Measurements from ENCODE around the gene PER3.
"Not testable (repeated sequence)": the region's sequence is repeated elsewhere in the genome, so short reads cannot be mapped to it uniquely, and the experiment has no call there.

PER3 gene

DNA sequence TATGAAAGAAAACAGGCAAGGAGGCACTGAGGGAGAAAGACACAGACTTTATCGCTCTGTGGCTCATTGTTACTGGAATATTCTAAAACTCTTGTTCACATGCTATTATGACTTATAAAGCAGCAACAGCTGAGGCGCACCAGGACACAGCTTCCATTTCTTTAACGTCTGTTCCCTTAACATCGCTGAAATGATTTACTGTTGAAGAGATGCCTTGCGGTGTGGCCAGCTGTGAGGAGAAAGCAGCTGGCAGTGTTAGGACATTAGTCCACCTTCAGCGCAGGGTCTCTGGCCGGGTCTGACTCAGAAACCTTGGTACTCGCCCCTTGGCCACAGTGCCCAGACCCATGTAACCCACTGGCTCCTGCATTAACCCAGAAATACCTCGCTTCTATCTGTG lies 3.1 kb upstream of the PER3 start:
- no peak for DNase-seq

DNA sequence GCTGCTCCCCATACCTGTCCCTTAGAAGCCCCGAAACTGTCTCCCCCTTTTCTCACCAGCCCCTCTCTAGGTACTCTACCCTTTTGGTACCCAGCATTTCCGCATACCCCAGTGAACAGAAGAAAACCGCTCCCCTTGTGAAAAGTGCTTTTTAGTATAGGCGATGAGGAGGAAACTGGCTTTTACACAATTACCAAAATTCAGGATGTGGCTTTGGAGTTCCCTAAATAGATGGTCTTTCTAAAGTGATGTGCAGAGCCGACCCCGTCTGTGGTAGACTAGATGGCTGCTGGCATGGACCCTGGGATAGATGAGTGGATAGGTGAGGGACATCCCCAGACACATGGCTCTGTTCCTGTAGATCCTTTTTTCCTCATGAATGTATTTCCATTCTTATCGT lies 2.6 kb upstream of the PER3 start:
- DNase-seq, result no peak

DNA sequence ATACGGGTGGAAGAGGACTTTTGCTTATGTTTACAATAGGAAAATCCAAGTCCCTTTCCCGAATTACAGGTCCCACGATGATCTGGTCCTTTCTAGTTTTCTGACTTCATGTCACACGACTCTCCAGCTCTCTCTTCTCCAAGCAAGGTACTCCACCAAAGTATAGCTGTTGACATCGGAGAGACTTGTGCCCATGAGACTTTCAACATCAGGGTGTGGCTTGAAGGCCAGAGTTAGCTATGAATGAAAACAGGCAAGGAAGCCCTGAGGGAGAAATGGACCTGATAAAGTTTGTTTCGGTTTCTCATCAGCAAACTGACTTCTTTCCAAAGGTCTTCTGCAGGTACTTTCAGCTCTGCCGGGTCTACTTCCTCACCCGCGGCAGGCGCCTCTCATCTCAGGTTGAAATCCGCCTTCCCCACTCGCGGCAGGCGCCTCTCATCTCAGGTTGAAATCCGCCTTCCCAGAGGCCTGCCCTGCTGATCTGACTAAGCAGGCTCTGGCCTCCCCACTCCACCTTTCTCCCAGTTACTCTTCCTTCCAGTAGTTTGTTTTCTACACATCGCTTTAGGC lies 2.1 kb upstream of the PER3 start:
- DNase-seq, result peak in 1 of 14 donors; percentile 6

DNA sequence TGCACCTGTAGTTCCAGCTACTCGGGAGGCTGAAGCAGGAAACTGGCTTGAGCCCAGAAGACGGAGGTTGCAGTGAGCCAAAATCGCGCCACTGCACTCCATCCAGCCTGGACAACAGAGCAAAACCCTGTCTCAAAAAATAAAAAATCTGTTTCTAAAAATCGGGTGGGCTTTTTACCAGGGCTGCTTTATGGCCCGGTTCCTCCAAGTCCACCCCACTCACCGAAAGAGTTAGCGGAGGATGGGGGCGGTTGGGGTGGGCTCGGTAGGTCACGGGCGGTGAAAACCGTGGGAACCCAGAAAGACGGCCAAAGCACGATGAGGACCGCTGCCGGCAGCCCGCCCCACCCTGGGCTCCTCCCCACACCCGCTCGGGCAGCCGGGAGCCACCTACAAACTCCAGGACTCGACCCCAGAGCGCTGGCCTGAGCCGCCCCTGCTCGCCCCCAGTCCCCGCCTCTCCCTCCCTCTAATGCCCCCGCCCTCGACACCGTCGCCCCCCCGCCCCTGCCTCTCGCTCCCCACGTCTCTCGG lies 846 bp upstream of the PER3 start:
- DNase-seq, result peak in 11 of 14 donors; percentile 48 to 87 (median 78)

DNA sequence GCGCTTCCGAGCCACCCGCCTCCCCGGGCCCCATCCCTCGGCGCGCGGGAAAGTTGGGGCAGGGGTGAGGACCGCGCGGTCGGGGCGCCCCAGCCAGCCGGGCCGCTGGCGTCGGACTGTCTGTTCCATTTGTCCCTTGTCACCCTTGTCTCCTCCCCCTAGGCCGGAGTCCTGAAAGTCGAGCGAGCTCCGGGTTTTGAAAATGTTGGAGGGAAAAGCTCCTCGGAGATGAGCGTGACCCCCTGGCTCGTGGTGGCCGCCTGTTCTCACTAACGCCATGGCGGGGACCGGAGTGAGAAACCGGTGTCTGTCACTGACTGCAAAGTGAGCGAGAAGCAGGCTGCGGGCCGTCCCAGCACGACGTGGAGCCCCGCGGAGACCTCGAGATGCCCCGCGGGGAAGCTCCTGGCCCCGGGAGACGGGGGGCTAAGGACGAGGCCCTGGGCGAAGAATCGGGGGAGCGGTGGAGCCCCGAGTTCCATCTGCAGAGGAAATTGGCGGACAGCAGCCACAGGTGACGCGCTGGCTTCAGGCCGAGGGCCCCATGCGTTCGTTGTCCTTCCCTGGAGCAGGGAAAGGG lies 491 bp downstream of the PER3 start:
- DNase-seq, result peak in 4 of 14 donors; percentile 23 to 49 (median 35)

DNA sequence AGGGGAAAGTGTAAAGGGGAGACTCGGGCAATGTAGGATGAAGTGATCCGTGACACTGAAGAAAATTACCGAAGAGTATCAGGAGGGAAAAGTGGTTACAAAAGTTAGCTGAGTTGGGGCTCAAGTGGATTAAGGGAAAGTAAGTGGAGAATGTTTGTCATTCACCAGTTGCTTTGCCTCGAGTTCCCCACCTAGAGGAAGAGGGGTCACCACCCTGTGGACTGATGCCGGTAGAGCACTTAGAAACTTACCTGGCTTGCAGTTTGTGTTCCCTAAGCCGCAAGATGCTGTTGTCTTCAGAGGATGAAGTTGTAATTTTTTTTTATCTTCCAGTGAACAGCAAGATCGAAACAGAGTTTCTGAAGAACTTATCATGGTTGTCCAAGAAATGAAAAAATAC lies 1.0 kb downstream of the PER3 start:
- DNase-seq, result no peak

DNA sequence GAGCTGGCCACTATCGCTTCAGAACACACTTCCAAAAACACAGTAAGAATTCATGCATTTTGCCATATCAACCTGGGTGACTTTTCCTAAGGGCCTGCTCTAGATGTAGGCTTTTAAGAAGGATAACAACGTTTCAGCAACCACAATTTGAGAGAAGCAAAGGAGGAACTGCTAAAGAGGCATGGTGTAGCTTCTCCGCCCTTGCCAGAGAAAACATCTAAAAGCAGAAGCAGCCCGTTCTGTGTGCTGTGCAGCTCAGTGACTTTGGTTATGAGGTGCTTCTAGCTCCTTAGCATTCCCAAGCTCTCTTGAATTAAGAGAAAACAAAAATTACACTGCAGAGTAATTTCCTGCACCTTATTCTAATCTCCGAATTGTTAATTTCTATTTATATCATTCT lies 2.7 kb downstream of the PER3 start:
- peak in 1 of 14 donors; percentile 15 for DNase-seq

DNA sequence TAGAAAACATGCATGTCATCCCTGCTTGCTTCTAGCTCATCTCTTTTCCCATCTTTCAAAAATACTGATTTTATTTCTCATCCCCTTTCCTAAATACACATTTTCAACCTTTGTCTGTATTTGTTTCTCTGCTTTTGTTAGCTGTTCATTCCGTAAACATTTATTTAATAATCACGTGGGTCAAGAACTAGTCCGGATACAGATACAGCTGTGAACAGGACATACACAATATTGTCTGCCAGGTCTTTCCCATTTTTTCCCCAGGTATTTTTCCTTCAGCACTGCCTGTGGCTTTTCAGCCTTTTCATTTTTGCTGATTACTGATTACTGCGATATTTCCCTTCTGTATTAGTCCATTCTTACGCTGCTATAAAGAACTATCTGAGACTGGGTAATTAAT lies 5.7 kb downstream of the PER3 start:
- DNase-seq, result no peak

DNA sequence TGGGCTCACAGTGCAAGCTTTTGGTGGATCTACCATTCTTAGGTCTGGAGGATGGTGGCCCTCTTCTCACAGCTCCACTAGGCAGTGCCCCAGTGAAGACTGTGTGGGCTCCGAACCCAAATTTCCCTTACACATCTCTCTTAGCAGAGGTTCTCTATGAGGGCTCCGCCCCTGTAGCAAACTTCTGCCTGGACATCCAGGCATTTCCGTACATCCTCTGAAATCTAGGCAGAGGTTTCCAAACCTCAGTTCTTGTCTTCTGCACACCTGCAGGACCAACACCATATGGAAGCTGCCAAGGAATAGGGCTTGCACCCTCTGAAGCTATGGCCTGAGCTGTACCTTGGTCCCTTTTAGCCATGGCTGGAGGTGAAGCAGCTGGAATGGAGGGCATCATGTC lies 6.9 kb downstream of the PER3 start:
- DNase-seq, result not testable (repeated sequence)

DNA sequence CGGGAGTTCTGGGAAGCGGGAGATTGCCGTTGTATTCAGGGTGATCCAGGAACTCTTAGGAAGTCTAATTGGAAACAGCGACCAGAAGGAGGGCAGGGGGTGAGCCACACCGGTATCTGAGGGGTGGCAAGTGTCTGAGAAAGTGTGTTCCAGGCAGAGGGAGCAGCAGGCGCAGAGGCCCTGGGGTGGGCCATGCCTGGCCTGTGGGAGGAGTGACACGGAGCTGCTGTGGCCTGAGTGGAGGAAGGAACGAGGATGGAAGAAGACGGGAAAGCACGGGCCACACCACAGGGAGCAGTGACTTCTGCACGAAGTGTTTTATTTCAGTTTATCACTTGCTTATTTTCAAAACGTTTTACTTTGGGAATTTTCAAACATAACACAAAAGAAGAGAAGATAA lies 11.3 kb downstream of the PER3 start:
- no peak for DNase-seq

DNA sequence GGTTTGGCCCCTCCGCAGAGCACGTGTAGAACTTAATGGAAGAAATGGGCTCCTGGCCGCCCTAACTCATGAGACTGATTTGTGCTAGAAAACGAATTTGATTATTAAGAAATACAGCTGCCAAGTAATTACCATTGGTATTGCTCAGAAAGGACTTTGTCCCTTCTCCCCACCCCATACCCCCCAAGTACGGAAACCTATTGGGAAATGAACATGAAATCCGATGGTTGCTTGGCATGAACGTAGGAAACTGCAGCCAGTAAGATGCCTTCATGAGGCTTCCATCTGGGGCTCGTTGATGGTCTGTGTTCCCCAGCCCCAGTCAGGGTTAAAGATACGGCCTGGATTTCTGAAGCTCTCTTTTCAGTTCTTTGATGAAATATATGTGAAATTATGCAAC lies 21.4 kb downstream of the PER3 start:
- no peak for DNase-seq

DNA sequence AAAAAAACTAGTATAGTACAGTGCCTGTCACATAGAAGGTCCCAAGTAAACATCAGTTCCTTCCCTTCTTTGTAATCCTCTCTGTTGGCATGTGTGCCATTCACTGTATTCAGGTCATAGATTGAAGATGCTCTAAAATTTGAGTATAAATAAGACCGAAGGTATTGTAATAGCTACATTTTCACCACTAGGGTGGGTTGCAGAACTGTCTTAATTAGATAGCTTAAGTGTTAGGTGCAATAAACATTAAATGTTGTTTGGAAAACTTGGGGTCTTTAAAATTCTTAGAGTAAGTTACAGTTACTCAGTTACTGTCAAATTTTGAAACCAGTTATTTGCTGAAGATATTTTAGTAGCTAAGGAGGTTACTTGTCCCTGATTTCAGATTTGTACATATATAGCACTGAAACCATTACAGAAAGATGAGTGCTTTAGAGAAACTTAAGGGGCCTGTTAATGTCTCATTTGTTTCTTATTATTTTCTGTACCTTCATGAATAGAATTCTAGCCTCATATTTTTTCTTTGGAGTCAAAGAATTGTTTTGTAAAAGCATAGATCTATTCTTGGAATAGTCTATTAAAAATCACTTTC lies 24.3 kb downstream of the PER3 start:
- peak in 1 of 14 donors; percentile 10 for DNase-seq

DNA sequence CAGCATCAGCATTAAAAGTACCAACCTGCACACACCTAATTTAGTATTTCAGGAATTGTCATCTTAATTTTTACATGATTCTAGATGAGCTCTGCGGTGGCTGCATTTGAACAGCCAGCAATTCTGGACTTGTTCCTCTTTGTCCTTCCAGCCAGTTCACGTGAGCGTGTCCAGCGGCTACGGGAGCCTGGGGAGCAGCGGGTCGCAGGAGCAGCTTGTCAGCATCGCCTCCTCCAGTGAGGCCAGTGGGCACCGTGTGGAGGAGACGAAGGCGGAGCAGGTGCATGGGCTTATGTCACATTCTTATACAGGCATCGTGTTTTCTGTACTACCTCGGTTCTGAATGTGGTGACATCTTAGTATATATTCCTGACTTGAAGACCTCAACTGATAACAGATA lies 25.7 kb downstream of the PER3 start:
- peak in 1 of 14 donors; percentile 15 for DNase-seq

DNA sequence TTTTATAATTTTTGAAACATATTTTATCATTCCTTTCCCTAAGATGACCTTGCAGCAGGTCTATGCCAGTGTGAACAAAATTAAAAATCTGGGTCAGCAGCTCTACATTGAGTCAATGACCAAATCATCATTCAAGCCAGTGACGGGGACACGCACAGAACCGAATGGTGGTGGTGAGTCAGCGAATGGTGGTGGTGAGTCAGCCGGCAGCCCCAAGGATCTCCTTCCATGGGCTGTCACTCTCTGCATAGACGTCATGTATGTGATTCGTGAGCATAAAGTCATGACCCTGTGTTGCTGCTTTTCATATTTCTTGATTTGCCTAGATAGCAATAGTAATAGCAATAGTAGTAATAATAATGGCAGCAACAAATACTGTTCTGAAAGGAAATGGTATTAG lies 26.3 kb downstream of the PER3 start:
- peak in 1 of 14 donors; percentile 9 for DNase-seq

DNA sequence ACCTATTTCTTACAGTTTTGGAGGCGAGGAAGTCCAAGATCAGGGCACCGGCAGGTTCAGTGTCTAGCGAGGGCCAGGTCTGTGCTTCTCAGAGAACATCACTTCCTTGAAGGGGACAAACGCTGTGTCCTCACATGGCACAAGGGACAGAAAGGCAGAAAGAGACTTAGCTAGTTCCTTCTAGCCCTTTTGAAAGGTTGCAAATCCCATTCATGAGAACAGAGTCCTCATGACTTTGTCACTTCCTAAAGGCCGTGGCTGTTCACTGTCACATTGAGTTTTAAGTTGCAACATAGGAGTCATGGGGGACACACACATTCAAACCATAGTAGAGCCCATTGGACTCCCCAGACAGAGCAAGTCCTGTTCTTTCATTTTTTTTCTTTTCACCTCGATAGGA lies 27.4 kb downstream of the PER3 start:
- DNase-seq, result no peak

DNA sequence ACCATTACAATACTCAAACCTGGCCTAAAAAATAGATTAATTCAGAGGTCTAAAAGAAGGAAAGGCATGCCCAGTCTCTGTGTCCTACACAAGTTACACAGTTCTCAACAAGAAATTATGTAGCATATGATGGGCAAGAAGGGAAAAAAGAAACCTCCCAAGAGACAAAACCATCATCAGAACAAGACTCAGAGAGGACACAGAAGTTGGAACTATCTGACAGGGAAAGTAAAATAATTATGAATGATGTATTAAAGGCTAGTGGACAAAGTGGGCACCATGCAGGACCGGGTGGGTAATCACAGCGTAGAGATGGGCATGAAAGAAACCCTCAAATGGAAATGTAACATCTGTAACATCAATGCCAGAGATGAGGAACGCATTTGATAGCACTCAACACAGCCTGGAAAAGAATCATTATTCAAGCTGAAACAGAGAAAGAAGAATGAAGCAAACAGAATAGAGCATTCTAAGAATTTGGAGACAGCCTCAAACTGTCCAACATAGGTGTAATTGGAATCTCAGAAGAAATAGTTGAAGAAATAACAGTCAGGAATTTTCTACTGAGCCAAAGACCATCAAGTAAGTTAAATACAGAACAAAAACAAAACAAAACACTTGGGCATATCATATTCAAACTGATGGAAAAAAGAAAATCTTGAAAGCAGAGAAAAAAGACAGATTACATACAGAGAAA lies 29.7 kb downstream of the PER3 start:
- DNase-seq, result no peak

DNA sequence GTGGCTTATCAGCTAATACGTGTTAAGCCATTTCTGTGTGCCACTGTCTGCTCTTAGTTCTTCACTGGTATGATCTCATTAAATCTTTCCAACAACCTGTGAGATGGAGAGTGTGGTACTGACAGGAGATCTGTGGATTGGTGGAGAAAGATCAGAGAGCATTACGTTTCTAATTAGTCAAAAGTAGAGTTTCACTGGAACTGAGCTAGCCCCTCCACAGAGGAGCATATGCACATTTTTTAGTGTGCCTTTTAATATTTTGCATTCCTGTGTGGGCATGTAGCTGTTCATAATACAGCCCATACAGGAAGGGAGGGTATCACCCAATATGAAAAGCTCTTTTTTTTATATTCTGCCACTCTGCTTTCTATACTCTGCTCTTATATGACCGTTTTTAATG lies 37.2 kb downstream of the PER3 start:
- no peak for DNase-seq

DNA sequence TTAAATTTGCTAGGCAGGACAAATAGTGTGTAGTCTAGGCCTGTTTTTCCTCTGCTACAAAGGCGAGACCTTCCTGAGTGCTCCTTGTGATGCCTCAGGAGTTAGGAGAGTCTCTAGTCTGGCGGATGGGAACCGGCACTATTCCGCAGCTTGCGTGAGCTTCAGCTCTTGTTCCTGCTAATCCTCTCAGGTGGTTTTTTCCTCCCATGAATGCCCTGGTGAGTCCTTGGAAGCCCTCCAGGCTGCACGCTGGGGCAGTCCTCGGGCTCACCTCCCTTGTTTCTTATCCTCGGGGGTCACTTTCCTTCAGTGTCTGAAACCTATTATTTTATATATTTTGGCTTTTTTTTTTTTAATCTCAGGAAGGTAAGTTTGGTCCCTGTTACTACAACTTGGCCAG lies 40.6 kb downstream of the PER3 start:
- DNase-seq, result peak in 1 of 14 donors; percentile 9

DNA sequence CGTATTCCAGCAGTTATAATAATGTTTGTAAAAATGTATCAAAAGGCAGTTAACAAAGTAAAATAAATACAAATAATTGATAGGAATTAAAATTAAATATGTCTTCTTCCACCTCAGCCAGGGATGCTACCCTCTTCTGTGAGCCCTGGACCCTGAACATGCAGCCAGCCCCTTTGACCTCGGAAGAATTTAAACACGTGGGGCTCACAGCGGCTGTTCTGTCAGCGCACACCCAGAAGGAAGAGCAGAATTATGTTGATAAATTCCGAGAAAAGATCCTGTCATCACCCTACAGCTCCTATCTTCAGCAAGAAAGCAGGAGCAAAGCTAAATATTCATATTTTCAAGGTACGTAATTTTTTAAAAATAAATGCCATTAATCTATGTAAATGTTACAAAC lies 42.3 kb downstream of the PER3 start:
- DNase-seq, result no peak

DNA sequence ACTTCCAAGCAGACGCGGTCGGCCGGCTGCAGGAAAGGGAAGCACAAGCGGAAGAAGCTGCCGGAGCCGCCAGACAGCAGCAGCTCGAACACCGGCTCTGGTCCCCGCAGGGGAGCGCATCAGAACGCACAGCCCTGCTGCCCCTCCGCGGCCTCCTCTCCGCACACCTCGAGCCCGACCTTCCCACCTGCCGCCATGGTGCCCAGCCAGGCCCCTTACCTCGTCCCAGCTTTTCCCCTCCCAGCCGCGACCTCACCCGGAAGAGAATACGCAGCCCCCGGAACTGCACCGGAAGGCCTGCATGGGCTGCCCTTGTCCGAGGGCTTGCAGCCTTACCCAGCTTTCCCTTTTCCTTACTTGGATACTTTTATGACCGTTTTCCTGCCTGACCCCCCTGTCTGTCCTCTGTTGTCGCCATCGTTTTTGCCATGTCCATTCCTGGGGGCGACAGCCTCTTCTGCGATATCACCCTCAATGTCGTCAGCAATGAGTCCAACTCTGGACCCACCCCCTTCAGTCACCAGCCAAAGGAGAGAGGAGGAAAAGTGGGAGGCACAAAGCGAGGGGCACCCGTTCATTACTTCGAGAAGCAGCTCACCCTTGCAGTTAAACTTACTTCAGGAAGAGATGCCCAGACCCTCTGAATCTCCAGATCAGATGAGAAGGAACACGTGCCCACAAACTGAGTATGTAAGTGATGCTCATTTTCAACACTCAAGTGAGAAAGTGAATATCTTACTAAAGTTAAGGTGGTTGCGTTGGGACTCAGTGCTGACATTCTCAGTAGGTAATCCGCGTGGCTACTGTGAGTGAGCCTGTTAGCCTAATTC lies 43.2 kb downstream of the PER3 start:
- DNase-seq, result peak in 2 of 14 donors; percentile 8 to 21

DNA sequence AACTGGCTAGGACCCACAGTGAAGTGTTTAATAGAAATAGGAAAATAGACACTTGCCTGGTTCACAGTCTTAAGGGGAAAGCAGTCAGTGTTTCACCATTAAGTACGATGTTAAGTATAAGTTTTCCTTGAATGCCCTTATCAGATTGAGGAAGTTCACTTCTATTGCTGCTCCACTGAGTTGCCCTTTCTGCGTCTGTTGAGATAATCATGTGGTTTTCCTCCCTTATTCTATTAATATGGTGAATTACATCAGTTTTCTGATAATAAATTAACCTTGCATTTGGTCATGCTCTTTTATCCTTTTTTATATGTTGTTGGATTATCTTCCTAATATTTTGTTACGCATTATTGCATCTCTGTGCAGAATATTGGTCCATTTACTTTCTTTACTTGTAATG lies 47.4 kb downstream of the PER3 start:
- no peak for DNase-seq

DNA sequence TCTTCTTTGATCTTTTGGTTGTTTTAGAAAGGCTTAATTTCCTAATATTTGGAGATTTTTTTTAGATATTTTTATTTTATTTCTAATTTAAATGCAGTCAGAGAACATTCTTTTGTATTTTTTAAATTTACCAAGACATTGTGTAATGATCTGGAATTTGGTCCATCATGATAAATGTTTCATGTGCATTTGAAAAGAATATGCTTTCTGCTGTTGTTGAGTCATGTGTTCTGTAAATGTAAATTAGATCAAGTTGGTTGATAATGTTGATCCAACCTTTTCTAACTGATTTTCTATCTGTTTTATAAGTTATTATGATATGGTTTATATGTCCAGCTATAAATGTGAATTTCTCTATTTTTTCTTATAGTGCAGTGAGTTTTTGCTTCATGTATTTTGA lies 48.9 kb downstream of the PER3 start:
- DNase-seq, result no peak

DNA sequence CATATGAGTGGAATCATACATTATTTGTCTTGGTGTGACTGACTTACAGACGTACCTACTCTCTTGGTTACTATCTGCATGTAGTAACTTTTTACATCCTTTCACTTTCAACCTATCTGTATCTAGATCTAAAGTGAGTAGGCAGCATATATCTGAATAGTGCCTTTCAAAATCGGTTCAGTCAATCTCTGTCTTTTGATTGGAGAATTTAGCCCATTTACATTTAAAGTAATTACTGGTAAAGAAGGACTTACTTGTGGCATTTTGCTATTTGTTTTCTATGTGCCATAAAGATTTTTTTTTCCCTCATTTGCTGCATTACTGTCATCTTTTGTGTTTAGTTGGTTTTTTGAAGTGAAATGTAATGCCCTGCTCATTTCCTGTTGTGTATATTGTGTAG lies 54.6 kb downstream of the PER3 start:
- no peak for DNase-seq
